Measurements from ENCODE around the gene AURKAIP1.

DNA sequence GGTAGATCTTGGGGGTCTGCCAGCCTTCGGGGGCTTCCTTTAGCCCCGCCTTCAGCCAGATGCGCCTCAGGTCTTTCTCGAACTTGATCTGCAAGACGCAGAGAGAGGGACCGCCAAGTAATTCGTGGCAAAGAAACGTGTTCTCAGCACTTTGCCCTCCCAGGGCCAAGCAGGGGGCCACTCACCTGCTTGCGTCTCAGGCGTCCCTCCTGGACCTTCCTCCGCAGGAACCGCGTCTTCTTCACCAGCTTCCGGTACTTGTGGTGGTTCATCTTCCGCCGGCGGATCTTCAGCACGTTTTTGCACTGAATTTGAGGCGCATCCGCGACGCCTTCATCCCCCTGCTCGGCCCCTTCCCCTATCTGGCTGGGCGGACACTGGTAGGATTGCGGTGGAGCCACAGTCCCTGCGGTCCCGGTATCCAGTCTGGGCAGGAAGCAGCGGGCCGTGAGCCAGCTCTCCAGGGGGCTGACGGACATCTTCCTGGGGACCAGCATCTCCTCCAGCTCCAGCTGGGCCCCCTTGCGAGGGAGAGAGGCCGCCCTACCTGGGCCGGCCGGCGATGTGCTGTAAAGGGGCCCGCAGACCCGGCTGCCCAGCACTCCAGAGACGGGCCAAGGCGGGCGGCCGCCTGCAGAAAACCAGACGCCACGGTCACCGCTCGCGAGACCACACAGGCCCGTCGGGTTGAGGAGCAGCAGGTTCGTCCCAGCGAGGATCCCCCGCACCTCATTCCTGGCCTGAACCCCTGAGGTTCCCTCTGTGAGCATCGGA lies 1.0 kb downstream of the AURKAIP1 start:
- no peak for TF ChIP-seq GABPA (IDR thresholded peaks at IDR 0.05 in 1 of 2, conservative IDR thresholded peaks at IDR 0.05 in 1 of 2)
- TF ChIP-seq TAF1 (conservative IDR thresholded peaks at IDR 0.05) = no peak
- TF ChIP-seq, protein P1, sequence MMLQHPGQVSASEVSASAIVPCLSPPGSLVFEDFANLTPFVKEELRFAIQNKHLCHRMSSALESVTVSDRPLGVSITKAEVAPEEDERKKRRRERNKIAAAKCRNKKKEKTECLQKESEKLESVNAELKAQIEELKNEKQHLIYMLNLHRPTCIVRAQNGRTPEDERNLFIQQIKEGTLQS (IDR thresholded peaks at IDR 0.05) = no peak
- TF ChIP-seq, protein P2, sequence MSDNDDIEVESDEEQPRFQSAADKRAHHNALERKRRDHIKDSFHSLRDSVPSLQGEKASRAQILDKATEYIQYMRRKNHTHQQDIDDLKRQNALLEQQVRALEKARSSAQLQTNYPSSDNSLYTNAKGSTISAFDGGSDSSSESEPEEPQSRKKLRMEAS (IDR thresholded peaks at IDR 0.05) = no peak
- TF ChIP-seq JUND (IDR thresholded peaks at IDR 0.05) = no peak
- TF ChIP-seq, protein P3, sequence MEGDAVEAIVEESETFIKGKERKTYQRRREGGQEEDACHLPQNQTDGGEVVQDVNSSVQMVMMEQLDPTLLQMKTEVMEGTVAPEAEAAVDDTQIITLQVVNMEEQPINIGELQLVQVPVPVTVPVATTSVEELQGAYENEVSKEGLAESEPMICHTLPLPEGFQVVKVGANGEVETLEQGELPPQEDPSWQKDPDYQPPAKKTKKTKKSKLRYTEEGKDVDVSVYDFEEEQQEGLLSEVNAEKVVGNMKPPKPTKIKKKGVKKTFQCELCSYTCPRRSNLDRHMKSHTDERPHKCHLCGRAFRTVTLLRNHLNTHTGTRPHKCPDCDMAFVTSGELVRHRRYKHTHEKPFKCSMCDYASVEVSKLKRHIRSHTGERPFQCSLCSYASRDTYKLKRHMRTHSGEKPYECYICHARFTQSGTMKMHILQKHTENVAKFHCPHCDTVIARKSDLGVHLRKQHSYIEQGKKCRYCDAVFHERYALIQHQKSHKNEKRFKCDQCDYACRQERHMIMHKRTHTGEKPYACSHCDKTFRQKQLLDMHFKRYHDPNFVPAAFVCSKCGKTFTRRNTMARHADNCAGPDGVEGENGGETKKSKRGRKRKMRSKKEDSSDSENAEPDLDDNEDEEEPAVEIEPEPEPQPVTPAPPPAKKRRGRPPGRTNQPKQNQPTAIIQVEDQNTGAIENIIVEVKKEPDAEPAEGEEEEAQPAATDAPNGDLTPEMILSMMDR (IDR thresholded peaks at IDR 0.05; ENCODE audit: low read depth, low read length, missing input control) = no peak
- TF ChIP-seq YY1 (IDR thresholded peaks at IDR 0.05) = no peak
- no peak for TF ChIP-seq RAD21 (IDR thresholded peaks at IDR 0.05)
- TF ChIP-seq EGR1 (IDR thresholded peaks at IDR 0.05; ENCODE audit: low read depth in 2 of 2) = no peak

Data from liver (tissue), 3 donors.